Kidney (tissue), 14 donors: Measurements from ENCODE around the gene SLC5A10. TPM values are rescaled to one million over a fixed set of nuclear protein-coding genes. Genes with fewer than 3 reads are reported as not detected.

ENCODE experiments used
- DNase-seq, 5 donors: peaks; one replicate each; pipeline ENCODE4 v3.0.0-alpha.2; 2013 to 2020
- FAIRE-seq: peaks from 2 replicates; lab custom pipeline; 2012; peaks lifted over from hg19 to GRCh38; lab: Jason Lieb, UNC
- H3K27ac ChIP-seq, 2 donors: one replicate each; pipeline ENCODE4 v1.7.0; 2013; ENCODE audit warnings: low read depth in 2 of 2, low read length in 2 of 2, inconsistent platforms in 1 of 2
- H3K27me3 ChIP-seq: one replicate; pipeline ENCODE4 v1.7.1; 2013; ENCODE audit warnings: low read length, inconsistent platforms; ENCODE audit not compliant: control insufficient read depth, insufficient read depth
- H3K36me3 ChIP-seq, 3 donors: one replicate each; pipeline versions ENCODE4 v1.7.0 to v1.7.1; 2013; ENCODE audit warnings: low read length in 3 of 3, control low read depth in 1 of 3, inconsistent platforms in 1 of 3; ENCODE audit not compliant: insufficient read depth in 3 of 3, control insufficient read depth in 2 of 3
- H3K4me1 ChIP-seq, 3 donors: one replicate each; pipeline versions ENCODE4 v1.7.0 to v1.7.1; 2013; ENCODE audit warnings: low read length in 3 of 3, inconsistent platforms in 1 of 3, low read depth in 1 of 3; ENCODE audit not compliant: control insufficient read depth in 2 of 3, insufficient read depth in 2 of 3
- H3K4me3 ChIP-seq, 3 donors: one replicate each; pipeline versions ENCODE4 v1.7.0 to v1.8.1; 2013; ENCODE audit warnings: low read length in 3 of 3, control low read depth in 1 of 3, inconsistent platforms in 1 of 3
- H3K9ac ChIP-seq, 3 donors: one replicate each; pipeline versions ENCODE4 v1.7.0 to v1.7.1; 2013; ENCODE audit warnings: low read length in 3 of 3, control low read depth in 1 of 3, inconsistent platforms in 1 of 3
- H3K9me3 ChIP-seq, 3 donors: one replicate each; pipeline versions ENCODE4 v1.7.0 to v1.7.1; 2013; ENCODE audit warnings: low read length in 3 of 3, control low read depth in 1 of 3, inconsistent platforms in 1 of 3; ENCODE audit not compliant: control insufficient read depth in 2 of 3, insufficient read depth in 1 of 3
- CTCF ChIP-seq: IDR thresholded peaks from 3 replicates; pipeline ENCODE4 v1.5.1; 2012; ENCODE audit warnings: mild to moderate bottlenecking, moderate library complexity, borderline replicate concordance; ENCODE audit not compliant: insufficient read depth; ENCODE audit errors: extremely low read depth
- intact Hi-C: fragments of 100-400 bp; cut with DNase I; formaldehyde crosslinking; loops from one replicate; pipeline ENCODE4 v1.11.1; 2022
- polyA plus RNA-seq: library from polyadenylated mRNA; stranded (reverse); fragments of 350-450 nt; fragmentation: Illumina TruSeq; extraction: RNeasy Lipid Tissue Mini Kit (QIAGEN cat#74804); gene quantifications from one replicate; pipeline ENCODE4 v1.2.3, GENCODE V29; 2014; ENCODE audit warnings: low read depth, low replicate concordance; ENCODE audit not compliant: insufficient read depth
- total RNA-seq: library from RNA; stranded (reverse); fragmentation: NEBNext Ultra II Directional; extraction: Animal tissue kit (Norgen Biotek cat#: 25700); gene quantifications from one replicate; pipeline ENCODE4 v1.2.1, GENCODE V29; 2021
- donor health status: control.
- donor health status: control.
- donor health status: control.
- donor health status: control.
- donor health status: control.
- donor health status: DM: yes; HTN: yes; CAD: no.
- donor health status: Normal renal cell carcinoma (clear cell type).

The SLC5A10 gene
- total and polyA plus RNA-seq, 2 donors from 2014 or later = 9.7 to 16.5 TPM

GRCh38 chr17:18950346-18950745 is 1.6 kb upstream of the SLC5A10 start:
- intact Hi-C loops = no loop called here
- Histone ChIP-seq H3K9ac (no peak overlapping the region), H3K9me3 (no peaks in the 10 kb centered on the region), H3K4me3 (no peak overlapping the region), H3K36me3 (no peaks in the 10 kb centered on the region), H3K27me3 (no peaks in the 10 kb centered on the region), H3K27ac (peak overlapping the region in 1 of 2 donors; percentile 23), H3K4me1 (peaks cover 0 to 8% (median 5%) of the 10 kb centered on the region in 3 donors)
- FAIRE-seq = no peak
- peak in 1 of 5 donors; percentile 10 for DNase-seq
- no peak for TF ChIP-seq CTCF

- no peaks in the 10 kb centered on the region for H3K27me3 ChIP-seq
- H3K4me1 ChIP-seq = peaks cover 0 to 8% (median 5%) of the 10 kb centered on the region in 3 donors
- no peak for TF ChIP-seq CTCF
- H3K9me3 ChIP-seq = no peaks in the 10 kb centered on the region
- peak overlapping the region; percentile 35 to 88 for H3K27ac ChIP-seq
- FAIRE-seq = no peak
- intact Hi-C loops = no loop called here
- H3K9ac ChIP-seq = peak overlapping the region in 1 of 3 donors; percentile 53
- peak overlapping the region in 2 of 3 donors; percentile 57 to 81 for H3K4me3 ChIP-seq
- DNase-seq = peak; percentile 78 to 87 (median 84)
- H3K36me3 ChIP-seq = no peaks in the 10 kb centered on the region
Observed at GRCh38 chr17:18950944-18951905, 740 bp upstream of the SLC5A10 start.

- Histone ChIP-seq H3K27me3 (no peaks in the 10 kb centered on the region), H3K9ac (no peak overlapping the region), H3K27ac (no peak overlapping the region), H3K9me3 (no peaks in the 10 kb centered on the region), H3K4me3 (peak overlapping the region in 2 of 3 donors; percentile 36 to 81), H3K4me1 (peaks cover 0 to 8% (median 5%) of the 10 kb centered on the region in 3 donors), H3K36me3 (no peaks in the 10 kb centered on the region)
- peak in 2 of 5 donors; percentile 16 to 18 for DNase-seq
- TF ChIP-seq CTCF = no peak
- intact Hi-C loops = no loop called here
- FAIRE-seq = no peak
Observed at GRCh38 chr17:18953231-18953728, 1.3 kb downstream of the SLC5A10 start.
